ENCODE results near the gene IL16. TPM values are rescaled to one million over a fixed set of nuclear protein-coding genes. Genes with fewer than 3 reads are reported as not detected.
A peak's percentile ranks its signal among the peaks of the same experiment; 100 is the strongest.
"Not testable (repeated sequence)": the region's sequence is repeated elsewhere in the genome, so short reads cannot be mapped to it uniquely, and the experiment has no call there.

Gene IL16
- polyA plus RNA-seq, 3 donors, result 4.1 to 5.2 (median 4.8) TPM

- no peak for DNase-seq
Observed at GRCh38 chr15:81312790-81313543, 116.3 kb downstream of the IL16 start.

- DNase-seq, result no peak
Observed at GRCh38 chr15:81313686-81314085, 117.0 kb downstream of the IL16 start.

GRCh38 chr15:81314378-81314777 is 117.7 kb downstream of the IL16 start:
- DNase-seq, result no peak

GRCh38 chr15:81315452-81316175 is 118.9 kb downstream of the IL16 start:
- no peak for DNase-seq

GRCh38 chr15:81316267-81316666 is 119.6 kb downstream of the IL16 start:
- DNase-seq, result no peak

GRCh38 chr15:81317642-81318017 is 121.0 kb downstream of the IL16 start:
- no peak for DNase-seq

GRCh38 chr15:81321667-81322066 is 125.0 kb downstream of the IL16 start:
- DNase-seq, result no peak

GRCh38 chr15:81322676-81323253 is 126.1 kb downstream of the IL16 start:
- DNase-seq, result no peak

- no peak for DNase-seq
Observed at GRCh38 chr15:81323559-81323943, 126.9 kb downstream of the IL16 start.

- DNase-seq, result peak; percentile 97
Observed at GRCh38 chr15:81323944-81324881, 127.5 kb downstream of the IL16 start, which contains the start of gene STARD5. Gene STARD5 (minus strand): TSS chr15:81324141. CDS start chr15:81324099, 42 bp downstream.

- no peak for DNase-seq
Observed at GRCh38 chr15:81326466-81327212, 130.0 kb downstream of the IL16 start.

GRCh38 chr15:81327516-81327915 is 130.8 kb downstream of the IL16 start:
- no peak for DNase-seq

GRCh38 chr15:81329446-81329845 is 132.8 kb downstream of the IL16 start:
- no peak for DNase-seq

- DNase-seq, result no peak
Observed at GRCh38 chr15:81330366-81331090, 133.8 kb downstream of the IL16 start.

GRCh38 chr15:81331141-81331540 is 134.5 kb downstream of the IL16 start:
- DNase-seq, result not testable (repeated sequence)

- no peak for DNase-seq
Observed at GRCh38 chr15:81331600-81331999, 134.9 kb downstream of the IL16 start.

GRCh38 chr15:81332326-81332725 is 135.6 kb downstream of the IL16 start:
- no peak for DNase-seq

- no peak for DNase-seq
Observed at GRCh38 chr15:81333363-81333762, 136.7 kb downstream of the IL16 start.

- no peak for DNase-seq
Observed at GRCh38 chr15:81334768-81335435, 138.2 kb downstream of the IL16 start.

- no peak for DNase-seq
Observed at GRCh38 chr15:81335631-81336030, 139.0 kb downstream of the IL16 start.
